BE2C (cell line): ENCODE data around the gene TMEM187.
"Not testable (repeated sequence)": the region's sequence is repeated elsewhere in the genome, so short reads cannot be mapped to it uniquely, and the experiment has no call there.

ENCODE experiments used
- DNase-seq: peaks from one replicate; pipeline ENCODE4 v3.0.0-alpha.2; 2020
- H3K27me3 ChIP-seq: fragments of 250-450 bp; sonication (Bioruptor Pico); 2 replicates; pipeline ENCODE4 v1.5.1; 2020; ENCODE audit warnings: mild to moderate bottlenecking
- H3K36me3 ChIP-seq: fragments of 250-450 bp; sonication (Bioruptor Pico); 2 replicates; pipeline ENCODE4 v1.5.1; 2020; ENCODE audit warnings: mild to moderate bottlenecking
- H3K4me1 ChIP-seq: fragments of 250-450 bp; sonication (Bioruptor Pico); 2 replicates; pipeline ENCODE4 v1.5.1; 2020
- H3K4me3 ChIP-seq: 2 replicates; pipeline ENCODE4 v1.5.1; 2011; ENCODE audit warnings: low read depth, low read length
- H3K9me3 ChIP-seq: fragments of 250-450 bp; sonication (Bioruptor Pico); 2 replicates; pipeline ENCODE4 v1.5.1; 2020
- CTCF ChIP-seq: IDR thresholded peaks from 2 replicates; pipeline ENCODE4 v1.5.1; 2012; ENCODE audit warnings: mild to moderate bottlenecking, low read depth, low read length

The TMEM187 gene

DNA sequence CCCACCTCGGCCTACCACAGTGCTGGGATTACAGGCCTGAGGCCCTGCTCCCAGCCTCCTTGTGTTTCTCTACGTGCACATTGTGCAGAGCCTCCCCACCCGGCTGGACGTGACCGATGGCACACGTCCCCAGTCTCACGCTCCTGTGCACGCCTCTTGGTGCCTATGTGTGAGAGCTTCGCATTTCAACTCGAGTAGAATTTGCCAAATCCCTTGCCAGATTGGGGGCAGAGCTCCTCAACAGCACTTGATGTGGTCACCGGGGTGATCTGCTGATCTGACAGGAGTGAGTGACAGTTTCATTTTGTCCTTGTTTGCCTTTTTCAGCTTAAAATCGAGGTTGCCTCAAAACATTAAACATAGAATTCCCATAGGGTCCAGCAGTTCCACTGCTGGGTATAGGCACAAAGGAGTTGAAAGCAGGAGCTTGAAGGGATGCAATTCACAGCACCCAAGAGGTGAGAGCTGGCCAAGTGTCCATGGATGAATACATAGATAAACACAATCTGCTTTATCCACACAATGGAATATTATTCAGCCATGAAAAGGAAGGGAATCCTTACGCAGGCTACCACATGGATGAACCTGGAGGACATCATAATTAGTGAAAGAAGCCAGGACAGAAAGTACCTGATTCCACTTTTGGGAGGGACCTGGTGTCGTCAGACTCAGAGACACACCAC is 17.6 kb downstream of the TMEM187 start:
- no peaks in the 10 kb centered on the region for H3K4me1 ChIP-seq

DNA sequence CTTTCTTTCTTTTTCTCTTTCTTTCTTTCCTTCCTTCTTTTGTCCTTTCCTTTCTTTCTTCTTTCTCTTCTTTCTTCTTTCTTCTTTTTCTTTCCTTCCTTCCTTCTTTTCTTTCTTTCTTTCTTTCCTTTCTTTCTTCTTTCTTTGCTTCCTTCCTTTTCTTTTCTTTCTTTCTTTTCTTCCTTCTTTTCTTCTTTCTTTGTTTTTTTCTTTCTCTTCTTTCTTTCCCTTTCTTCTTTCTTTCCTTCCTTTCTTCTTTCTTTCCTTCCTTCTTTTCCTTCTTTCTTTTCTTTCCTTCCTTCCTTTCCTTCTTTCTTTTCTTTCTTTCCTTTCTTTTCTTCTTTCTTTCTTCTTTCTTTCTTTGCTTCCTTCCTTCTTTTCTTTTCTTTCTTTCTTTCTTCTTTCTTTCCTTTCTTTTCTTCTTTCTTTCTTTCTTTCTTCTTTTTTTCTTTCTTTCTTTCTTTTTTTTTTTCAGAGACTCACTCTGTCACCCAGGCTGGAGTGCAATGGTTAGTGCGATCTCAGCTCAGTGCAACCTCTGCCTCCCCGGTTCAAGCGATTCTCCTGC is 18.5 kb downstream of the TMEM187 start:
- H3K4me1 ChIP-seq: no peaks in the 10 kb centered on the region
- TF ChIP-seq CTCF: no peak
- H3K36me3 ChIP-seq: no peaks in the 10 kb centered on the region
- no peaks in the 10 kb centered on the region for H3K9me3 ChIP-seq
- DNase-seq: no peak
- H3K4me3 ChIP-seq: no peak overlapping the region
- no peaks in the 10 kb centered on the region for H3K27me3 ChIP-seq

More for the DNA sequence above, 17.6 kb downstream of the TMEM187 start:
- H3K27me3 ChIP-seq: no peaks in the 10 kb centered on the region
- no peaks in the 10 kb centered on the region for H3K9me3 ChIP-seq
- H3K36me3 ChIP-seq: no peaks in the 10 kb centered on the region
- H3K4me3 ChIP-seq: no peak overlapping the region
- TF ChIP-seq CTCF: no peak
- DNase-seq: no peak

- H3K9me3 ChIP-seq: no peaks in the 10 kb centered on the region
- TF ChIP-seq CTCF: no peak
- DNase-seq: no peak
- H3K36me3 ChIP-seq: no peaks in the 10 kb centered on the region
- H3K27me3 ChIP-seq: no peaks in the 10 kb centered on the region
- H3K4me1 ChIP-seq: no peaks in the 10 kb centered on the region
- H3K4me3 ChIP-seq: no peak overlapping the region
Measured at GRCh38 chrX:153992180-153992579, 19.6 kb downstream of the TMEM187 start.

DNA sequence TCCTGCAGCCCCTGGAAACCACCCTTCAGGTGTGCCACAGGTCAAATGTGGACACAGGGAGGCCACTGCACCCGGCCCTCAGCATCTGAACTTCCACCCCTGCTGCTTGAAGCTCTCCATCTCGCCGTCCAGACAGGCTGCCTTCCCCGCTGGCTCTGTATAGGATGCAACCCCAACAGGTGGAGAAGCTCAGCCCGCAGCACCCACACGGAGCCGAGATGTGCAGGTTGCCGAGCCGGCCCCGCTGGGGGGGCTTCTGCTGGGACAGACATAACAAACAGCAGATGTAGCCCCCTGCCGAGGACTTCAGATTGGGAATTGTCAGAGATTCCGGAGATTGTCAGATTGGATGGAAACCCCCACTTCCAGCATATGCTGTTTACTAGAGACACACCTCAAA is 20.5 kb downstream of the TMEM187 start:
- Histone ChIP-seq H3K27me3 (no peaks in the 10 kb centered on the region), H3K4me3 (no peak overlapping the region), H3K4me1 (no peaks in the 10 kb centered on the region), H3K36me3 (no peaks in the 10 kb centered on the region), H3K9me3 (no peaks in the 10 kb centered on the region)
- DNase-seq: no peak
- no peak for TF ChIP-seq CTCF

- Histone ChIP-seq H3K9me3 (no peaks in the 10 kb centered on the region), H3K36me3 (no peaks in the 10 kb centered on the region), H3K4me1 (no peaks in the 10 kb centered on the region), H3K4me3 (no peak overlapping the region), H3K27me3 (no peaks in the 10 kb centered on the region)
- TF ChIP-seq CTCF: no peak
- DNase-seq: no peak
Measured at GRCh38 chrX:153993978-153994377, 21.4 kb downstream of the TMEM187 start.

GRCh38 chrX:153994398-153994797 is 21.8 kb downstream of the TMEM187 start:
- not testable (repeated sequence) for H3K4me3 ChIP-seq, H3K4me1 ChIP-seq, DNase-seq, H3K36me3 ChIP-seq, H3K9me3 ChIP-seq, H3K27me3 ChIP-seq

GRCh38 chrX:153995504-153995903 is 22.9 kb downstream of the TMEM187 start:
- no peak for DNase-seq
- no peaks in the 10 kb centered on the region for H3K4me1 ChIP-seq
- H3K4me3 ChIP-seq: no peak overlapping the region
- H3K36me3 ChIP-seq: no peaks in the 10 kb centered on the region
- TF ChIP-seq CTCF: no peak
- H3K27me3 ChIP-seq: no peaks in the 10 kb centered on the region
- no peaks in the 10 kb centered on the region for H3K9me3 ChIP-seq
